Ammon's horn (tissue), 1 donor: Measurements from ENCODE around the gene MYO18B.
"Not testable (repeated sequence)": the region's sequence is repeated elsewhere in the genome, so short reads cannot be mapped to it uniquely, and the experiment has no call there.

Experiments
- DNase-seq: peaks from one replicate; pipeline ENCODE4 v3.0.0-alpha.2; 2016; ENCODE audit warnings: low spot score

MYO18B gene

DNA sequence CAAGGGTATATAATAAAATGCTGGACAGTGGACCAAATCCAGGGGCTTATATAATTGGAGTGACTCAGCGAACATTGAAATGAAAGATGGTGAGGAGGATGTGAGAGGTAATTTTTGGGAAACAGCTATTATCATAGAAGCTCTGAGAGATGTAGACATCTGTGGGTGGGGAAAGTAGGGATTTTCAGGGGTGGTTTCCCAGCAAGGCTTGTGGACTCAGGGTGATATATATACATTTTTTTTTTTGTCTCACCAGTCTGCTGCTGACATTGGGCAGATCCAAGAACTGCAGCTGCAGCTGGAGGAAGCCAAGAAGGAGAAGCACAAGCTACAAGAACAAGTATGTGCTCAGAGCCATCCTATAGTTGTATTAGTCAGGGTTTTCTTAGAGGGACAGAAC is 208.1 kb downstream of the MYO18B start:
- DNase-seq: no peak

DNA sequence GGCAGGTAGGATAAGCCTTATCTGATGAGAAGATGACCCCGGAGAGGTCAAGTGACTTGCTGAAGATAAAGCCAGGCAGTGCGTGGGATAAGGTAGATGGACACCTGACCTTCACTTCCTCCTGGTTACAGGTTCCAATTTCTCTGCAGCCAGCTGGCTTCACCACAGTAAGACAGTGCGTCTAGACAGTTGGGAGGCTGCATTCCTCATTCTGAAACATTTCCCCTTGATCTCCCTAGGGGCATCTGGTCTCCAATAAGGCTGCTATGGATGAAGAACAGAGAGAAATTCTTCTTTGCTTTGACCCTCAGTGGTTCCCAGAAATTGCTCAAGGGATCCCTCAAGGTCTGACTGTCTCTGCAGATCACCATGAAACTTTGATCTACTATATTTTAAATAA is 211.3 kb downstream of the MYO18B start:
- no peak for DNase-seq

DNA sequence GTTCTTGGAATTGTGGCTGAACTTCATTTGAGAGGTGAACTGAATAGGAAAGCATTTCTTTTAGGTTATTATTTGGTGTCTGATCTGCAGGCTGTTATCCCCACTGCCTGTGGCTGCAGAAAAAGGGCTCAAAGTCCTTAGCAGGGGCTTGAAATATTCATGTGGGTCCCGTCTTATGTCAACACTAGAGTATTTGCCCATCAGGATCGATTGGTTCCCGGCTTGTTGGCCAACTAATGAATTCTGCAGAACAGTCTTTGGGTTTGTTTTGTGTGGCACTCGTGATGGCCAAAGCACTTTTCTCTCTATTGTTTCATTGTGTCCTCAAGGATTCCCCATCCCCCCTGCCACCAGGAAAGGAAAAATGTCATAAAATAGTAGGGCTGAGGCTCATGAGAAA is 211.9 kb downstream of the MYO18B start:
- DNase-seq: peak; percentile 24

DNA sequence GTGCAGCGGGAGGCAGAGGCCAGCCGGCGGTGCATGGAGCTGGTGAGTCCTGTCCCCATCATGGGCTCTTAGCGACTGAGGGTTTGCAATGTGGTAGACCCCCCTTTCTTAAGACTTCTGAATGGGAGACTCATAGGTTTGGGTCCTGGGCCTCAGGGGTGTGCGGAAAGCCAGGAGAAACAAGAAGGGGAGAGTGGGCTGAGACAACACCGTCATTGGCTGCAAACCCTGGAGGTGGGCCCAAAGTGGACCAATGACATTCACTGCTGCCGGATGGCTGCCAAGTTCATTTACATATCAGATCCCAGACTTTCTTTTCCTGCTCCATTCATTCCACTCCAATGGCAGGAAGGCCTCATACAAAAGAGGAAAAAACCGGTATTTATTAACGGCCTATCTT is 213.3 kb downstream of the MYO18B start:
- DNase-seq: no peak

DNA sequence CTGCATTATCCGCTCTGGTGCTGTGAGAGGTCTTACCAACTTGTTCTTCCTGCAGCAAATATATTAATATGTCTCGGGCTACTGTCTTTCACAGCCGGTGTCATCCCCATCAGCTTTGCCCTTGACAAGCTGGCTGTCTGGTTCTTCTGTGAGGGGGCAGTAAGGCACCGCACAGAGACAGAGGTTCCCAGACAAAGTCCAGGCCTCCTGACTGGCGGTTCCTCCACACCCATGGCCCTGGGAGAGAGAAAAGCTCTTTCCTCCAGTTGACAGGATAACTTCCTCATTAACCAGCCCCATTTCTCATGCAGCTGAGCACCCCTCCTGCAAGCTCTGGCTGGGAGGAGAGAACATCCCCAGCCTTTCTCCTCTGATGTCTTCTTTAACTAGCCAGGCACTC is 214.8 kb downstream of the MYO18B start:
- DNase-seq: no peak

GRCh38 chr22:25959818-25960774 is 218.1 kb downstream of the MYO18B start:
- no peak for DNase-seq

DNA sequence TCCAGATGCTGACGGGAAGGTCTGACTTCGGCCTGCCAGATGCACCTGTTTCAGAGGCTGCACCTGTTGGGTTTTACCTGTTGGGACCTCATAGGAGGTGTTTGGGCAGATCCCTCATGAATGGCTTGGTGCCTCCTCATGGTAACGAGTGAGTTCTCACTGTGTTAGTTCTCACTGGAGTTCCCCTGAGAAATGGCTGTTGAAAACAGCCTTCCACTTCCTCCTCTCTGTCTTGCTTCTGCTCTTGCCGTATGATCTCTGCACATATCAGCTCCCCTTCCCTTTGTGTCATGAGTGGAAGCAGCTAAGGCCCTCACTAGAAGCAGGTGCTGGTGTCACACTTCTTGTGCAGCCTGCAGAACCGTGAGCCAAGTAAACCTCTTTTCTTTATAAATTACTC is 219.7 kb downstream of the MYO18B start:
- no peak for DNase-seq

DNA sequence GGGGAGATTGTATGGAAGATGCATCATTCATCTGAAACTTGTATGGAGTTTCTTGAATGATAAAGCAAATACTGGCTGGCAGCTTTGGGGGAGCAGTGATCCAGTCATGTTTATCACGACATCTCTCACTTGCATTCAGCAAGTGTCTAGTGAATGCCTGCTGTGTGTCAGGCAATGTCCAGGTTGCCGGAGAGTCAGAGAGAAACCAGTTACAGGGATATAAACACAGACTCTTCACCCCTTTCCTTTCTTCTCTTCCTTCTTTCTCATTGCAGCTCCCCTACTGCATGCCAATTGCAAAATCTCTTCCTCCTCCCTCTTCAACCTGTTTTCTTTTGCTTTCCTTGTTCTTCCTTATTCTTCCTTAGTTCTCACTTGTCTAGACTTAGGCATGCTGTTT is 220.7 kb downstream of the MYO18B start:
- no peak for DNase-seq

GRCh38 chr22:25964961-25965730 is 223.2 kb downstream of the MYO18B start:
- DNase-seq: no peak

DNA sequence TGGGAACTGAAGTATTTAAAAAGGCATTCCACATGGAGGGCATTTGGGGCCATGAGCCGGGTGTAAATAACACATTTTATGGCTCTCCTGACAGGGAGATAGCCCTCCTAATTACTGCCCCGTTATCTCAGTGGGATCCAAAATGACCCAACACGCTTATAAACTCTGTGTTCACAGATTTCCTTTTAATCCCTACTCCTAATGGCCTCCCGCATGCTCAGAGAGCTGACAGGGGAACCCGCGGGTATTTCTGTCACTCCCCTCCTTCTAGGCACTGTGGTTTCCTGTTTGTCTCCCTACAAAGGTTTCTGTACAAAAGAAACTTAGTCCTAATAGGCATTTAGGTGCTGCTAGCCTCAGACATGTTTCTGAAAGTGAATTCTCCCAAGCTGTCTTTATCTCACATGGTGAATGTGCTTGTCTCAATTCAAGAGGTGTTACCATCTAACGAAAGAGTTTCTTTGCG is 224.5 kb downstream of the MYO18B start:
- no peak for DNase-seq

- no peak for DNase-seq
Observed at GRCh38 chr22:25969286-25969685, 227.3 kb downstream of the MYO18B start.

DNA sequence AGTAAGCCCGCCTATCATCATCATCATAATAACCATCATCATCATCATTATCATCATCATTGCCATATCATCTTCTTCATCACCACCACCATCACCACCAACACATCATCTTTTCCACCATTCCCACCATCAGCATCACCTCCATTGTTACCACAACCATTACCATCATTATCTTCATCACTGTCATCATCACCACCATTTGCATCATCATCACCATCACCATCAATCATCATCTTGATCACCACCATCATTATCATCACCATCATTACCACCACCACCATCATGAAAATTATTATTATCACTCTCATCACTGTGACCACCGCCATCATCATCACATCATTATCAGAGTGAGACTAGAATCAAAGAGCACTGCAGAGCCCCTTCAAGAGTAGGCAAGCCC is 227.9 kb downstream of the MYO18B start:
- no peak for DNase-seq

GRCh38 chr22:25970374-25970911 is 228.5 kb downstream of the MYO18B start:
- DNase-seq: peak; percentile 5

- DNase-seq: peak; percentile 6
Observed at GRCh38 chr22:25970999-25971811, 229.2 kb downstream of the MYO18B start.

DNA sequence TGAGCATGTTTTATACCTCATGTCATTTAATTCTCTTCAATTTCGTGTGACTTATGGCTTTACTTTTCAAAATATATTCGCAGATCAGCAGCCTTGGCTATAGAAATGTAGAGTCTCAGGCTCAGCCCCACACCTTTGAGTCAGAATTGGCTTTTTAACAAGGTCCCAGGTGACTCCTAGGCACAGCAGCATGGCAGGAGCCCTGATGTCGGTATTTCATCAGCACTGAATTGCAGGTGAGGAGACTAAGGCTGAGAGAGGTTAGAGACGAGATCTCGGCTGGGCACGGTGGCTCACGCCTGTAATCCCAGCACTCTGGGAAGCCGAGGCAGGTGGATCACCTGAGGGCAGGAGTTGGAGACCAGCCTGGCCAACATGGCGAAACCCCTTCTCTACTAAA is 230.4 kb downstream of the MYO18B start:
- no peak for DNase-seq

DNA sequence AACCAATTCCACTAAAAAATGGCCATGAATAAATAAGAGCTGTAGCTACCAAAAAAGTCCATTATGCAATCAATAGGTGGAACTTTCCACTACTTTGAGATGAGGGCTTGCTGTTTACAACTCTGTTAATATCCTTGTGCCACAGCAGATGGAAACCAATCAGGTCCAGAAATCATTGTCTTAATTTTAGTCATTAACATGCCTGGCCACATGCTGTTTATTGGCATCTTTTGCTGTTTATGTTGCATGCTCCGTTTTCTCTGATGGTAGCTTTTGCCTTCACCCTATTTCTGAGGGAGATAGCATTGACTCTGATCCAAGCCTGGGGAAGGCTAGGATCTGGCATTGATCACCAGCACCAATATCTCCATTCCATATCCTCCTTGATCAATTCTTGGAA is 234.4 kb downstream of the MYO18B start:
- DNase-seq: peak; percentile 3

DNA sequence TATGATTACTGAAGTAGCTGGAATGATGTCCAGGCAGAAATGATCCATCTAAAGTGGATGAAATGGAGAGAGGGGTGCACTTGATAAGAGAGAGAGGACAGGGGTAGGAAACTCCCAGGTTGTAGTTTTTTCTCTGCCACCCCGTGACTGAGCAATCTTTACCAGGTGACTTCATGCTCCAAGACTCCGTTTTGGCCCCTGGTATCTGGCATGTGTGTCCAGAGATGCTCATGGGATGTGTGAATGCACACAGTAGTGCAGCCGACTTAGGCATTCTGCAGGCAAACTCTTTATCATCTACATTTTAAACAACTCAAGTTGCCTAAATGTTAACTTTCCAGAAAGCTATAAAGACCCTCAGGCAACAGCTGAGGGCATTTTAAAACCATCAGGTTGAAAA is 238.0 kb downstream of the MYO18B start:
- DNase-seq: no peak

GRCh38 chr22:25984911-25985310 is 242.9 kb downstream of the MYO18B start:
- DNase-seq: not testable (repeated sequence)

DNA sequence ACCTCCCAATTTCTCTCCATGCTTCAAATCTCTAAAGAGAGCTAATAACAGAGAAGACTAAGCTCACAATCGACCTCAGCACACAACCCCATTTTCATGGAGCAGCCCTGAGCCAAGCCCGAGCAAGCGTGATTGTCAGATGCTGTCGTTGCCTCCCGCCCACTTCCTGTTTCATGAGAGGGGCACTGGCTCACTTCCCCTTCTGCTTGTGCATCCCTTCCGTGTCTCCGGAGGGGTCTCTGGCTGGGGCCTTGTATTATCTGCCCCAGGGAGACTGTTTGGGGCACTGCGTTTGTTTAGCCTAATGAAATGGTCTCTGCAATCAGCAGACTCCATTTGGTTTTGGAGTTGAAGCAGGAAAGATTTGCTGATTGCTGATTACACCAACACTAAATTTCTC is 246.0 kb downstream of the MYO18B start:
- peak; percentile 6 for DNase-seq

GRCh38 chr22:25990940-25991339 is 249.0 kb downstream of the MYO18B start:
- DNase-seq: no peak

- no peak for DNase-seq
Observed at GRCh38 chr22:25992331-25992730, 250.3 kb downstream of the MYO18B start.

GRCh38 chr22:25996669-25997068 is 254.7 kb downstream of the MYO18B start:
- no peak for DNase-seq
